Gastrocnemius medialis (tissue), 4 donors: ENCODE data around the gene COL2A1.

ENCODE experiments used
- POLR2A ChIP-seq, 2 donors: fragments of 450-650 bp; IDR thresholded peaks; one replicate each; pipeline ENCODE4 v1.6.1; 2017; ENCODE audit warnings: antibody characterized with exemption in 2 of 2, mild to moderate bottlenecking in 2 of 2, moderate library complexity in 2 of 2
- TF ChIP-seq, protein P1 (sequence below), 5 experiments: fragments of 450-650 bp in 3 of 5; fragments of 200-600 bp in 2 of 5; sonication (generic) in 2 of 5; IDR thresholded peaks in 4 of 5; conservative IDR thresholded peaks in 1 of 5; 1 replicate in 4 of 5; 2 replicates in 1 of 5; pipeline ENCODE4 v1.5.1; 2016 to 2019; ENCODE audit warnings: antibody characterized with exemption in 5 of 5, mild to moderate bottlenecking in 3 of 5, moderate library complexity in 3 of 5

DNA sequence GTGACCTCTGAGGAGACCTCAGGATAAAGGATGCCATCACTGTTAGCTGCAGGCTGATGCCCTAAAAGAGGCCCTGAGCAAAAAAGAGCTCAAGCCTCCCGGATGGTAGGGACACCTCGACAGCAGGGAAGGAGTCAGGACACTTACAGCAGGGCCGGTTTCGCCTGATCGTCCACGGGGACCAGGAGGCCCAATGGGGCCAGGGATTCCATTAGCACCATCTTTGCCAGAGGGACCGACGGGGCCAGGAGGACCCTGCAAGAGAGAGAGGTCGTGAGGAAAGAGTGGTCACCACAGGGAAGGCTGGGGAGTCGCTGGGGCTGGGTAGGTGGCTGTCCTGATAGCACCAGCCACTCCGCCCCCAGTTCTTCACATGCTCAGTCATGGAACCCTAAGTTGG lies 28.5 kb downstream of the COL2A1 start:
- TF ChIP-seq, protein P1, sequence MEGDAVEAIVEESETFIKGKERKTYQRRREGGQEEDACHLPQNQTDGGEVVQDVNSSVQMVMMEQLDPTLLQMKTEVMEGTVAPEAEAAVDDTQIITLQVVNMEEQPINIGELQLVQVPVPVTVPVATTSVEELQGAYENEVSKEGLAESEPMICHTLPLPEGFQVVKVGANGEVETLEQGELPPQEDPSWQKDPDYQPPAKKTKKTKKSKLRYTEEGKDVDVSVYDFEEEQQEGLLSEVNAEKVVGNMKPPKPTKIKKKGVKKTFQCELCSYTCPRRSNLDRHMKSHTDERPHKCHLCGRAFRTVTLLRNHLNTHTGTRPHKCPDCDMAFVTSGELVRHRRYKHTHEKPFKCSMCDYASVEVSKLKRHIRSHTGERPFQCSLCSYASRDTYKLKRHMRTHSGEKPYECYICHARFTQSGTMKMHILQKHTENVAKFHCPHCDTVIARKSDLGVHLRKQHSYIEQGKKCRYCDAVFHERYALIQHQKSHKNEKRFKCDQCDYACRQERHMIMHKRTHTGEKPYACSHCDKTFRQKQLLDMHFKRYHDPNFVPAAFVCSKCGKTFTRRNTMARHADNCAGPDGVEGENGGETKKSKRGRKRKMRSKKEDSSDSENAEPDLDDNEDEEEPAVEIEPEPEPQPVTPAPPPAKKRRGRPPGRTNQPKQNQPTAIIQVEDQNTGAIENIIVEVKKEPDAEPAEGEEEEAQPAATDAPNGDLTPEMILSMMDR (IDR thresholded peaks at IDR 0.05 in 4 of 5, conservative IDR thresholded peaks at IDR 0.05 in 1 of 5) = no peak
- TF ChIP-seq POLR2A (IDR thresholded peaks at IDR 0.05) = no peak
